HEK293 (cell line): Measurements from ENCODE around the gene AXL.

Experiments
- HOXD13 ChIP-seq: sonication (generic); formaldehyde crosslinking; IDR thresholded peaks from 2 replicates; pipeline ENCODE4 v1.8.0; 2022; ENCODE audit warnings: missing genetic modification reagents, borderline replicate concordance
- KLF7 ChIP-seq: fragments of 450-650 bp; formaldehyde crosslinking; IDR thresholded peaks from 2 replicates; pipeline ENCODE4 v1.5.1; 2016; ENCODE audit warnings: missing biosample characterization, missing genetic modification characterization, borderline replicate concordance
- MEIS1 ChIP-seq: sonication (generic); formaldehyde crosslinking; IDR thresholded peaks from 2 replicates; pipeline ENCODE4 v1.8.1; 2022; ENCODE audit warnings: missing genetic modification reagents, mild to moderate bottlenecking, borderline replicate concordance
- MYNN ChIP-seq: fragments of 450-650 bp; formaldehyde crosslinking; IDR thresholded peaks from 2 replicates; pipeline ENCODE4 v1.5.1; 2016; ENCODE audit warnings: missing biosample characterization, missing genetic modification characterization, borderline replicate concordance
- PBX3 ChIP-seq: sonication (generic); formaldehyde crosslinking; IDR thresholded peaks from 2 replicates; pipeline ENCODE4 v1.8.1; 2022; ENCODE audit warnings: mild to moderate bottlenecking, moderate library complexity, missing genetic modification reagents
- PRDM10 ChIP-seq: fragments of 450-650 bp; formaldehyde crosslinking; IDR thresholded peaks from 2 replicates; pipeline ENCODE4 v1.5.1; 2016; ENCODE audit warnings: missing biosample characterization, missing genetic modification characterization
- REPIN1 ChIP-seq: fragments of 450-650 bp; formaldehyde crosslinking; IDR thresholded peaks from 2 replicates; pipeline ENCODE4 v1.5.1; 2017; ENCODE audit warnings: missing biosample characterization, missing genetic modification characterization, low read depth
- SP2 ChIP-seq: fragments of 450-650 bp; formaldehyde crosslinking; IDR thresholded peaks from 2 replicates; pipeline ENCODE4 v1.5.1; 2016; ENCODE audit warnings: missing biosample characterization, missing genetic modification characterization
- TSHZ1 ChIP-seq: fragments of 450-650 bp; formaldehyde crosslinking; IDR thresholded peaks from 2 replicates; pipeline ENCODE4 v1.5.1; 2016; ENCODE audit warnings: missing biosample characterization, missing genetic modification characterization, borderline replicate concordance
- ZBTB20 ChIP-seq: fragments of 450-650 bp; formaldehyde crosslinking; IDR thresholded peaks from 2 replicates; pipeline ENCODE4 v1.5.1; 2016; ENCODE audit warnings: missing biosample characterization, missing genetic modification characterization
- ZFP41 ChIP-seq: fragments of 450-650 bp; formaldehyde crosslinking; IDR thresholded peaks from 2 replicates; pipeline ENCODE4 v1.5.1; 2016; ENCODE audit warnings: missing biosample characterization, missing genetic modification characterization, borderline replicate concordance
- ZNF157 ChIP-seq: fragments of 450-650 bp; formaldehyde crosslinking; IDR thresholded peaks from 2 replicates; pipeline ENCODE4 v1.5.1; 2016; ENCODE audit warnings: missing biosample characterization, missing genetic modification characterization
- ZNF223 ChIP-seq: fragments of 450-650 bp; formaldehyde crosslinking; IDR thresholded peaks from 2 replicates; pipeline ENCODE4 v1.5.1; 2016; ENCODE audit warnings: missing biosample characterization, missing genetic modification characterization
- ZNF391 ChIP-seq: fragments of 450-650 bp; formaldehyde crosslinking; IDR thresholded peaks from 2 replicates; pipeline ENCODE4 v1.5.1; 2016; ENCODE audit warnings: low read depth, missing biosample characterization, missing genetic modification characterization, borderline replicate concordance
- ZNF530 ChIP-seq: fragments of 450-650 bp; formaldehyde crosslinking; IDR thresholded peaks from 2 replicates; pipeline ENCODE4 v1.5.1; 2016; ENCODE audit warnings: low read depth, missing biosample characterization, missing genetic modification characterization
- ZNF561 ChIP-seq: fragments of 450-650 bp; IDR thresholded peaks from 2 replicates; pipeline ENCODE4 v1.5.1; 2018; ENCODE audit warnings: missing biosample characterization, missing genetic modification characterization, borderline replicate concordance
- ZNF792 ChIP-seq: fragments of 450-650 bp; formaldehyde crosslinking; IDR thresholded peaks from 2 replicates; pipeline ENCODE4 v1.5.1; 2016; ENCODE audit warnings: missing biosample characterization, missing genetic modification characterization
- TF ChIP-seq, protein P1 (sequence below): fragments of 450-650 bp; IDR thresholded peaks from 2 replicates; pipeline ENCODE4 v1.5.1; 2018; ENCODE audit warnings: missing biosample characterization, mild to moderate bottlenecking, missing genetic modification characterization
- TF ChIP-seq, protein P2 (sequence below): fragments of 450-650 bp; formaldehyde crosslinking; IDR thresholded peaks from 2 replicates; pipeline ENCODE4 v1.5.1; 2017; ENCODE audit warnings: missing biosample characterization, missing genetic modification characterization
- TF ChIP-seq, protein P3 (sequence below): fragments of 450-650 bp; formaldehyde crosslinking; IDR thresholded peaks from 2 replicates; pipeline ENCODE4 v1.5.1; 2017; ENCODE audit warnings: missing biosample characterization, missing genetic modification characterization

AXL gene

DNA sequence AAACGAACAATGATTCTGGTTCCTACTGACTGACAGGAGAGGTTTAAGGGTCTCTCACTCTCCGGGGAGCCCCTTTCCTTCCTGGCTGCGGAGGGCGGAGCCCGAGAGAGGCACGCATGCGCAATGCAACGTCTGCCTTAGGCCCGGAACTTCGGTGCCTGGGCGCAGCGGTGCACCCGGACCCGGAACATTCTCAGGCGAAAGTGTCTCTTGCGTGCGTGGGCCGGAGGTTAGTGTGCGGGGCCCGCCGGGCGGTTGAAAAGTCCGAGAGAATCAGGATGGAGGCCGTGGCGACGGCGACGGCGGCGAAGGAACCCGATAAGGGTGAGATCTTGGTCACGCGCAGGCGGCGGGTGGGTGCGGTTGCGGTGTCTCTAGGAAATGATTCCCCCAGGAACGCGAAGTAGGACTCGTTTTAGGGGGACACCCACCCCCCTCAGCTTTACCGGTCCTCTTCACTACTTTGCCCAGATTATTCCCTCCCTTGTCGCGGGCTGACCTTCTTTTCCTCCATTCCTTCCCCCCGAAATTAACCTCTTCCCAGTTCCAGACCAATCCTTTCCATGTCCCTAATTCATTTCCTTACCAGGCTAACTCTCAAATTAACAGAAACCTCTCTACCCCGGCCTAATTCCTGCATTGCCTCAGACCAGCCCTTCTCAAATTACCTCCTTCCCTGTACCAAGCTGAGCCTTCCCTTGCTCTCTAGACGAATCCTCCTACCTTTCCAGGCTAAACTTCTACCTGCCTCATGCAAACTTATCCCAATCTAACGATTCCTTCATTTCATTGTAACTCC, 91.2 kb downstream of the AXL start, which contains the start of gene CCDC97 (continued):
- TF ChIP-seq, protein P1, sequence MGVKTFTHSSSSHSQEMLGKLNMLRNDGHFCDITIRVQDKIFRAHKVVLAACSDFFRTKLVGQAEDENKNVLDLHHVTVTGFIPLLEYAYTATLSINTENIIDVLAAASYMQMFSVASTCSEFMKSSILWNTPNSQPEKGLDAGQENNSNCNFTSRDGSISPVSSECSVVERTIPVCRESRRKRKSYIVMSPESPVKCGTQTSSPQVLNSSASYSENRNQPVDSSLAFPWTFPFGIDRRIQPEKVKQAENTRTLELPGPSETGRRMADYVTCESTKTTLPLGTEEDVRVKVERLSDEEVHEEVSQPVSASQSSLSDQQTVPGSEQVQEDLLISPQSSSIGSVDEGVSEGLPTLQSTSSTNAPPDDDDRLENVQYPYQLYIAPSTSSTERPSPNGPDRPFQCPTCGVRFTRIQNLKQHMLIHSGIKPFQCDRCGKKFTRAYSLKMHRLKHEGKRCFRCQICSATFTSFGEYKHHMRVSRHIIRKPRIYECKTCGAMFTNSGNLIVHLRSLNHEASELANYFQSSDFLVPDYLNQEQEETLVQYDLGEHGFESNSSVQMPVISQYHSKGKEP (tag by site-specific recombination) = peak; percentile 38; the same call in 1 of the 2 replicates
- TF ChIP-seq PBX3 = no peak
- peak; percentile 22; the same call in 1 of the 2 replicates for TF ChIP-seq MYNN
- TF ChIP-seq SP2 (tag by site-specific recombination) = peak; percentile 74
- TF ChIP-seq REPIN1 (tag by site-specific recombination) = peak; percentile 100
- TF ChIP-seq ZNF792 (tag by site-specific recombination) = peak; percentile 89; the same call in 1 of the 2 replicates
- peak; percentile 13; the same call in 1 of the 2 replicates for TF ChIP-seq HOXD13 (CRISPR knock-in tag)
- peak; percentile 40; the same call in 1 of the 2 replicates for TF ChIP-seq ZNF157 (tag by site-specific recombination)
- TF ChIP-seq ZNF561 (tag by site-specific recombination) = peak; percentile 100
- peak; percentile 99; the same call in 1 of the 2 replicates for TF ChIP-seq ZFP41
- TF ChIP-seq KLF7 (tag by site-specific recombination) = peak; percentile 100
- TF ChIP-seq PRDM10 (tag by site-specific recombination) = peak; percentile 97
- TF ChIP-seq MEIS1 (CRISPR knock-in tag) = no peak
- TF ChIP-seq ZNF223 (tag by site-specific recombination) = no peak
- peak; percentile 89 for TF ChIP-seq TSHZ1
- TF ChIP-seq ZNF391 = peak; percentile 100
- TF ChIP-seq, protein P2, sequence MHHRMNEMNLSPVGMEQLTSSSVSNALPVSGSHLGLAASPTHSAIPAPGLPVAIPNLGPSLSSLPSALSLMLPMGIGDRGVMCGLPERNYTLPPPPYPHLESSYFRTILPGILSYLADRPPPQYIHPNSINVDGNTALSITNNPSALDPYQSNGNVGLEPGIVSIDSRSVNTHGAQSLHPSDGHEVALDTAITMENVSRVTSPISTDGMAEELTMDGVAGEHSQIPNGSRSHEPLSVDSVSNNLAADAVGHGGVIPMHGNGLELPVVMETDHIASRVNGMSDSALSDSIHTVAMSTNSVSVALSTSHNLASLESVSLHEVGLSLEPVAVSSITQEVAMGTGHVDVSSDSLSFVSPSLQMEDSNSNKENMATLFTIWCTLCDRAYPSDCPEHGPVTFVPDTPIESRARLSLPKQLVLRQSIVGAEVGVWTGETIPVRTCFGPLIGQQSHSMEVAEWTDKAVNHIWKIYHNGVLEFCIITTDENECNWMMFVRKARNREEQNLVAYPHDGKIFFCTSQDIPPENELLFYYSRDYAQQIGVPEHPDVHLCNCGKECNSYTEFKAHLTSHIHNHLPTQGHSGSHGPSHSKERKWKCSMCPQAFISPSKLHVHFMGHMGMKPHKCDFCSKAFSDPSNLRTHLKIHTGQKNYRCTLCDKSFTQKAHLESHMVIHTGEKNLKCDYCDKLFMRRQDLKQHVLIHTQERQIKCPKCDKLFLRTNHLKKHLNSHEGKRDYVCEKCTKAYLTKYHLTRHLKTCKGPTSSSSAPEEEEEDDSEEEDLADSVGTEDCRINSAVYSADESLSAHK (tag by site-specific recombination) = peak; percentile 83
- TF ChIP-seq, protein P3, sequence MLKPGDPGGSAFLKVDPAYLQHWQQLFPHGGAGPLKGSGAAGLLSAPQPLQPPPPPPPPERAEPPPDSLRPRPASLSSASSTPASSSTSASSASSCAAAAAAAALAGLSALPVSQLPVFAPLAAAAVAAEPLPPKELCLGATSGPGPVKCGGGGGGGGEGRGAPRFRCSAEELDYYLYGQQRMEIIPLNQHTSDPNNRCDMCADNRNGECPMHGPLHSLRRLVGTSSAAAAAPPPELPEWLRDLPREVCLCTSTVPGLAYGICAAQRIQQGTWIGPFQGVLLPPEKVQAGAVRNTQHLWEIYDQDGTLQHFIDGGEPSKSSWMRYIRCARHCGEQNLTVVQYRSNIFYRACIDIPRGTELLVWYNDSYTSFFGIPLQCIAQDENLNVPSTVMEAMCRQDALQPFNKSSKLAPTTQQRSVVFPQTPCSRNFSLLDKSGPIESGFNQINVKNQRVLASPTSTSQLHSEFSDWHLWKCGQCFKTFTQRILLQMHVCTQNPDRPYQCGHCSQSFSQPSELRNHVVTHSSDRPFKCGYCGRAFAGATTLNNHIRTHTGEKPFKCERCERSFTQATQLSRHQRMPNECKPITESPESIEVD (tag by site-specific recombination) = no peak
- TF ChIP-seq ZNF530 (tag by site-specific recombination) = no peak
- peak; percentile 94 for TF ChIP-seq ZBTB20
